Measurements from ENCODE around the gene ABCC4. TPM values are rescaled to one million over a fixed set of nuclear protein-coding genes. Genes with fewer than 3 reads are reported as not detected.

ABCC4 gene
- total and polyA plus RNA-seq, 2 donors from 2014 or later, result 11.3 to 52.4 TPM

DNA sequence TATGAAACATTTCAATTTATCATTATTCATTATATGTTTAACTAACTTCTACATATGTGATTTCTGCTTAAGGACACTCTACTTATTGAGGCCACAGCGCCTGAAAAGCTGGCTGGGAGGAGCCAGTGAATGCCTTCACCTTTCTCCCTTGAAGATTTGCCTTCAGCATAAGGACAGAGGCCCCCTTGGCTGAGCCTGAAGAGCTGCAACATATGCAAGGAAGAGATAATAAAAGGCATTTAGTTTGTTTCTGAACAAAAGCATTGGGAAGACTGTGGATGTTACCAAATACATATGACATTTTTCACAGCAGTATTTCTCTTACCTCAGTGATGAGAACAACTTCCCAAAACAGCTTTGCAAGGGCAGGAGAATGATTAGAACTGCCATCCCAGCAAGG, 92.1 kb downstream of the ABCC4 start:
- Histone ChIP-seq H3K36me3 (ENCODE audit: control insufficient read depth in 2 of 3, insufficient read depth in 3 of 3, low read length in 3 of 3) (peaks cover 2 to 6% (median 4%) of the 10 kb centered on the region in 3 donors), H3K27ac (ENCODE audit: low read depth in 2 of 2, low read length in 2 of 2) (no peak overlapping the region), H3K9me3 (ENCODE audit: control insufficient read depth in 2 of 3, insufficient read depth in 1 of 3, low read length in 3 of 3) (no peaks in the 10 kb centered on the region), H3K4me3 (ENCODE audit: low read length in 3 of 3) (no peak overlapping the region), H3K4me1 (ENCODE audit: control insufficient read depth in 2 of 3, insufficient read depth in 2 of 3, low read depth in 1 of 3, low read length in 3 of 3) (peaks cover 0 to 6% (median 0%) of the 10 kb centered on the region in 3 donors), H3K27me3 (ENCODE audit: control insufficient read depth, insufficient read depth, low read length) (no peaks in the 10 kb centered on the region), H3K9ac (ENCODE audit: low read length in 3 of 3) (no peak overlapping the region)
- FAIRE-seq, result no peak
- TF ChIP-seq, protein P1, sequence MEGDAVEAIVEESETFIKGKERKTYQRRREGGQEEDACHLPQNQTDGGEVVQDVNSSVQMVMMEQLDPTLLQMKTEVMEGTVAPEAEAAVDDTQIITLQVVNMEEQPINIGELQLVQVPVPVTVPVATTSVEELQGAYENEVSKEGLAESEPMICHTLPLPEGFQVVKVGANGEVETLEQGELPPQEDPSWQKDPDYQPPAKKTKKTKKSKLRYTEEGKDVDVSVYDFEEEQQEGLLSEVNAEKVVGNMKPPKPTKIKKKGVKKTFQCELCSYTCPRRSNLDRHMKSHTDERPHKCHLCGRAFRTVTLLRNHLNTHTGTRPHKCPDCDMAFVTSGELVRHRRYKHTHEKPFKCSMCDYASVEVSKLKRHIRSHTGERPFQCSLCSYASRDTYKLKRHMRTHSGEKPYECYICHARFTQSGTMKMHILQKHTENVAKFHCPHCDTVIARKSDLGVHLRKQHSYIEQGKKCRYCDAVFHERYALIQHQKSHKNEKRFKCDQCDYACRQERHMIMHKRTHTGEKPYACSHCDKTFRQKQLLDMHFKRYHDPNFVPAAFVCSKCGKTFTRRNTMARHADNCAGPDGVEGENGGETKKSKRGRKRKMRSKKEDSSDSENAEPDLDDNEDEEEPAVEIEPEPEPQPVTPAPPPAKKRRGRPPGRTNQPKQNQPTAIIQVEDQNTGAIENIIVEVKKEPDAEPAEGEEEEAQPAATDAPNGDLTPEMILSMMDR (IDR thresholded peaks at IDR 0.05; ENCODE audit: borderline replicate concordance, extremely low read depth, insufficient read depth), result no peak
- no peak for DNase-seq
- intact Hi-C loops (cut with DNase I), result no loop called here

DNA sequence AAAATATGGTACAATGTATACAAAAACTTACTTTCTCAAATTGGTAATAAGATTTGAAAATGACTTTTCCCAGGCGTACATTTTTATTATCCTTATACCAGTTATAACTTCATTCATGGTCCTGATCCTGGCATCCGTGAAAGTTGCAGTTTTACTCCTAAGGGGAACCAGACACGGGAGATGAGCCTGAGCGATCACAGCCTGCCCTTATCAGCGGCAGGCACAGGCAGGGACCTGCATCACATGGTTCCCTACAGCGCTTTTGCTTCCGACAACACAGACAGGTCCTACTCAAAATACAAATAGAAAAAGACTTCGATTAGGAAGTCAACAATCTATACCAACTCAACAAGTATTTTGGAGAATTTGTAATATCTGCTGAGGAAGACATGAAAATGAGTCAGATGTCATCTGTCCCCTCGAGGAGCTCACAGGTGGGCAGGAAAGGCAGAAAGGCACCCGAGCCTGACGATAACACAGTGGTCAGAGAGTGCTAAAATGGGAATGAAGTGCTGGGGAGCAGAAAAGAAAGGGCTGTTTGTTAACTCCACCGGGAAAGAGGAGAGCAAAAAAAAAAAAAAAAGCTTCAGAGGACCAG, 93.4 kb downstream of the ABCC4 start:
- H3K9ac ChIP-seq (ENCODE audit: low read length in 3 of 3), result no peak overlapping the region
- H3K36me3 ChIP-seq (ENCODE audit: control insufficient read depth in 2 of 3, insufficient read depth in 3 of 3, low read length in 3 of 3), result peaks cover 2 to 6% (median 4%) of the 10 kb centered on the region in 3 donors
- no peaks in the 10 kb centered on the region for H3K27me3 ChIP-seq (ENCODE audit: control insufficient read depth, insufficient read depth, low read length)
- FAIRE-seq (no peak), DNase-seq (peak in 3 of 5 donors; percentile 54 to 74 (median 66))
- H3K27ac ChIP-seq (ENCODE audit: low read depth in 2 of 2, low read length in 2 of 2), result no peak overlapping the region
- no peak overlapping the region for H3K4me3 ChIP-seq (ENCODE audit: low read length in 3 of 3)
- TF ChIP-seq, protein P1 (IDR thresholded peaks at IDR 0.05; ENCODE audit: borderline replicate concordance, extremely low read depth, insufficient read depth), result no peak
- no peaks in the 10 kb centered on the region for H3K4me1 ChIP-seq (ENCODE audit: control insufficient read depth in 2 of 3, insufficient read depth in 2 of 3, low read depth in 1 of 3, low read length in 3 of 3)
- no peaks in the 10 kb centered on the region for H3K9me3 ChIP-seq (ENCODE audit: control insufficient read depth in 2 of 3, insufficient read depth in 1 of 3, low read length in 3 of 3)
- intact Hi-C loops (cut with DNase I), result no loop called here

DNA sequence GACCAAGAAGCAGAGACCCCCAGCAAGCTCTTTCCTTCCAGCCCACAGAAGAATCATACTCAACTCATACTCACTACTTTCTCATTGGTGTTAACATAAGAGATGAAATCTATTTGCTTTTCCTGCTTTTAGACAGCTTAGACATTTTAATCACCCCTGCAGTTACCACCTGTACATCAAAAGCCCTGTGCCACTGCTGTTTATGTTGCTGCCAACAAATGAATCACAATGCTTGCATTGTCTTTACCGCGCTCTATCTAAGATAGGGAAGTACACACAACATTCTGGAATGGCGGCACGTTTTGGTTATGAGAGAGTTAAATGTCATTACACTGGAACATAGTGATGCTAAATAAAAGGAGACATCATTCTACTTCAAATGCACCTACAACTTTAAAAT, 95.1 kb downstream of the ABCC4 start:
- Histone ChIP-seq H3K9me3 (ENCODE audit: control insufficient read depth in 2 of 3, insufficient read depth in 1 of 3, low read length in 3 of 3) (no peaks in the 10 kb centered on the region), H3K27ac (ENCODE audit: low read depth in 2 of 2, low read length in 2 of 2) (no peak overlapping the region), H3K4me3 (ENCODE audit: low read length in 3 of 3) (no peak overlapping the region), H3K36me3 (ENCODE audit: control insufficient read depth in 2 of 3, insufficient read depth in 3 of 3, low read length in 3 of 3) (peaks cover 2 to 6% (median 4%) of the 10 kb centered on the region in 3 donors), H3K9ac (ENCODE audit: low read length in 3 of 3) (no peak overlapping the region), H3K27me3 (ENCODE audit: control insufficient read depth, insufficient read depth, low read length) (no peaks in the 10 kb centered on the region), H3K4me1 (ENCODE audit: control insufficient read depth in 2 of 3, insufficient read depth in 2 of 3, low read depth in 1 of 3, low read length in 3 of 3) (no peaks in the 10 kb centered on the region)
- DNase-seq (no peak), FAIRE-seq (no peak)
- TF ChIP-seq, protein P1 (IDR thresholded peaks at IDR 0.05; ENCODE audit: borderline replicate concordance, extremely low read depth, insufficient read depth), result no peak
- intact Hi-C loops (cut with DNase I), result no loop called here

All from kidney (tissue), 14 donors.